K562 (cell line): ENCODE measurements around the gene KRT38. TPM values are rescaled to one million over a fixed set of nuclear protein-coding genes. Genes with fewer than 3 reads are reported as not detected.
A peak's percentile ranks its signal among the peaks of the same experiment; 100 is the strongest.

Experiments
- CBFA2T2 ChIP-seq: fragments of 450-650 bp; conservative IDR thresholded peaks from 2 replicates; pipeline ENCODE4 v1.6.1; 2017; ENCODE audit warnings: mild to moderate bottlenecking
- CCNT2 ChIP-seq: IDR thresholded peaks from 2 replicates; pipeline ENCODE4 v1.6.1; 2011; ENCODE audit warnings: borderline replicate concordance, low read depth, mild to moderate bottlenecking, moderate library complexity, mixed read lengths, low read length; ENCODE audit not compliant: insufficient read length; ENCODE audit errors: extremely low read depth
- GABPB2 ChIP-seq: fragments of 250-450 bp; sonication (Bioruptor Pico); conservative IDR thresholded peaks from 2 replicates; pipeline ENCODE4 v1.5.1; 2021; ENCODE audit warnings: mild to moderate bottlenecking
- HOXB6 ChIP-seq: fragments of 250-450 bp; sonication (Bioruptor Pico); IDR thresholded peaks from 2 replicates; pipeline ENCODE4 v1.5.1; 2022; ENCODE audit warnings: mild to moderate bottlenecking, borderline replicate concordance
- KLF10 ChIP-seq: fragments of 250-450 bp; sonication (Bioruptor Pico); IDR thresholded peaks from 2 replicates; pipeline ENCODE4 v1.6.1; 2021; ENCODE audit warnings: matching md5 sums
- RAD51 ChIP-seq: fragments of 450-650 bp; IDR thresholded peaks from 2 replicates; pipeline ENCODE4 v1.7.1; 2016; ENCODE audit warnings: low read depth, mild to moderate bottlenecking, borderline replicate concordance
- TAF9B ChIP-seq: fragments of 450-650 bp; IDR thresholded peaks from 2 replicates; pipeline ENCODE4 v1.6.1; 2018; ENCODE audit warnings: mild to moderate bottlenecking; ENCODE audit not compliant: partially characterized antibody
- USF2 ChIP-seq: sonication (generic); formaldehyde crosslinking; IDR thresholded peaks from 2 replicates; pipeline ENCODE4 v1.5.0; 2020; ENCODE audit warnings: missing genetic modification reagents
- ZBTB33 ChIP-seq: sonication (generic); formaldehyde crosslinking; IDR thresholded peaks from 2 replicates; pipeline ENCODE4 v1.8.1; 2023; ENCODE audit warnings: mild to moderate bottlenecking, missing genetic modification reagents
- ZBTB9 ChIP-seq: fragments of 450-650 bp; formaldehyde crosslinking; IDR thresholded peaks from 2 replicates; pipeline ENCODE4 v1.4.0; 2020; ENCODE audit warnings: mild to moderate bottlenecking, moderate library complexity
- ZNF668 ChIP-seq: fragments of 250-450 bp; sonication (Bioruptor Pico); IDR thresholded peaks from 2 replicates; pipeline ENCODE4 v1.8.0; 2022; ENCODE audit warnings: mild to moderate bottlenecking, inconsistent platforms
- polyA plus RNA-seq, 8 experiments: library from polyadenylated mRNA; depleted of rRNA in 4 of 8; stranded (reverse) in 5 of 8; unstranded in 3 of 8; fragments of >200 nt; fragmentation: Nextera tagmentation in 2 of 8; fragmentation: Illumina TruSeq in 1 of 8; extraction: Ambion mirVana in 2 of 8; extraction: Trizol in 1 of 8; gene quantifications; 2 replicates each; pipeline versions ENCODE4 v1.2.1 to v1.2.3, GENCODE V29; 2011 to 2014; ENCODE audit warnings: inconsistent platforms in 1 of 8, missing spikeins in 1 of 8
- total RNA-seq, 7 experiments: library from RNA; depleted of rRNA in 6 of 7; stranded (reverse); fragments of >200 nt in 6 of 7; fragmentation: Illumina TruSeq in 2 of 7; extraction: Trizol in 2 of 7; gene quantifications; 2 replicates each; pipeline versions ENCODE4 v1.2.1 to v1.2.3, GENCODE V29; 2011 to 2021; ENCODE audit warnings: low replicate concordance in 1 of 7
- TF ChIP-seq, protein P1 (sequence below): sonication (generic); formaldehyde crosslinking; IDR thresholded peaks from 2 replicates; pipeline ENCODE4 v1.8.1; 2023; ENCODE audit warnings: mild to moderate bottlenecking, missing genetic modification reagents
- TF ChIP-seq, protein P2 (sequence below): fragments of 450-650 bp; formaldehyde crosslinking; IDR thresholded peaks from 2 replicates; pipeline ENCODE4 v1.4.0; 2020; ENCODE audit warnings: mild to moderate bottlenecking, mixed read lengths
- TF ChIP-seq, protein P3 (sequence below): IDR thresholded peaks from 2 replicates; pipeline ENCODE4 v1.6.1; 2011; ENCODE audit warnings: borderline replicate concordance, low read depth, mild to moderate bottlenecking, moderate library complexity, low read length; ENCODE audit not compliant: insufficient read depth, poor library complexity, severe bottlenecking

The KRT38 gene
- total and polyA plus RNA-seq, 9 of the 15 experiments (the other 6 are each of a cell fraction or from before 2014, with no cell fraction given) = not detected

- TF ChIP-seq USF2 (CRISPR knock-in tag) (0 out of 2 replicates have a peak, but pooled peaks have one; percentile 20), GABPB2 (CRISPR knock-in tag) (no peak), ZNF668 (no peak), ZBTB33 (CRISPR knock-in tag) (no peak), CBFA2T2 (0 out of 2 replicates have a peak, but pooled peaks have one; percentile 5), RAD51 (peak; percentile 45; the same call in 1 of the 2 replicates), CCNT2 (no peak), KLF10 (no peak), ZBTB9 (CRISPR knock-in tag) (no peak), HOXB6 (no peak), TAF9B (no peak)
- TF ChIP-seq, protein P1, sequence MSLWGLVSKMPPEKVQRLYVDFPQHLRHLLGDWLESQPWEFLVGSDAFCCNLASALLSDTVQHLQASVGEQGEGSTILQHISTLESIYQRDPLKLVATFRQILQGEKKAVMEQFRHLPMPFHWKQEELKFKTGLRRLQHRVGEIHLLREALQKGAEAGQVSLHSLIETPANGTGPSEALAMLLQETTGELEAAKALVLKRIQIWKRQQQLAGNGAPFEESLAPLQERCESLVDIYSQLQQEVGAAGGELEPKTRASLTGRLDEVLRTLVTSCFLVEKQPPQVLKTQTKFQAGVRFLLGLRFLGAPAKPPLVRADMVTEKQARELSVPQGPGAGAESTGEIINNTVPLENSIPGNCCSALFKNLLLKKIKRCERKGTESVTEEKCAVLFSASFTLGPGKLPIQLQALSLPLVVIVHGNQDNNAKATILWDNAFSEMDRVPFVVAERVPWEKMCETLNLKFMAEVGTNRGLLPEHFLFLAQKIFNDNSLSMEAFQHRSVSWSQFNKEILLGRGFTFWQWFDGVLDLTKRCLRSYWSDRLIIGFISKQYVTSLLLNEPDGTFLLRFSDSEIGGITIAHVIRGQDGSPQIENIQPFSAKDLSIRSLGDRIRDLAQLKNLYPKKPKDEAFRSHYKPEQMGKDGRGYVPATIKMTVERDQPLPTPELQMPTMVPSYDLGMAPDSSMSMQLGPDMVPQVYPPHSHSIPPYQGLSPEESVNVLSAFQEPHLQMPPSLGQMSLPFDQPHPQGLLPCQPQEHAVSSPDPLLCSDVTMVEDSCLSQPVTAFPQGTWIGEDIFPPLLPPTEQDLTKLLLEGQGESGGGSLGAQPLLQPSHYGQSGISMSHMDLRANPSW (CRISPR knock-in tag) = no peak
- TF ChIP-seq, protein P2, sequence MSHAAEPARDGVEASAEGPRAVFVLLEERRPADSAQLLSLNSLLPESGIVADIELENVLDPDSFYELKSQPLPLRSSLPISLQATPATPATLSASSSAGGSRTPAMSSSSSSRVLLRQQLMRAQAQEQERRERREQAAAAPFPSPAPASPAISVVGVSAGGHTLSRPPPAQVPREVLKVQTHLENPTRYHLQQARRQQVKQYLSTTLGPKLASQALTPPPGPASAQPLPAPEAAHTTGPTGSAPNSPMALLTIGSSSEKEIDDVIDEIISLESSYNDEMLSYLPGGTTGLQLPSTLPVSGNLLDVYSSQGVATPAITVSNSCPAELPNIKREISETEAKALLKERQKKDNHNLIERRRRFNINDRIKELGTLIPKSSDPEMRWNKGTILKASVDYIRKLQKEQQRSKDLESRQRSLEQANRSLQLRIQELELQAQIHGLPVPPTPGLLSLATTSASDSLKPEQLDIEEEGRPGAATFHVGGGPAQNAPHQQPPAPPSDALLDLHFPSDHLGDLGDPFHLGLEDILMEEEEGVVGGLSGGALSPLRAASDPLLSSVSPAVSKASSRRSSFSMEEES (CRISPR knock-in tag) = peak; percentile 64
- TF ChIP-seq, protein P3, sequence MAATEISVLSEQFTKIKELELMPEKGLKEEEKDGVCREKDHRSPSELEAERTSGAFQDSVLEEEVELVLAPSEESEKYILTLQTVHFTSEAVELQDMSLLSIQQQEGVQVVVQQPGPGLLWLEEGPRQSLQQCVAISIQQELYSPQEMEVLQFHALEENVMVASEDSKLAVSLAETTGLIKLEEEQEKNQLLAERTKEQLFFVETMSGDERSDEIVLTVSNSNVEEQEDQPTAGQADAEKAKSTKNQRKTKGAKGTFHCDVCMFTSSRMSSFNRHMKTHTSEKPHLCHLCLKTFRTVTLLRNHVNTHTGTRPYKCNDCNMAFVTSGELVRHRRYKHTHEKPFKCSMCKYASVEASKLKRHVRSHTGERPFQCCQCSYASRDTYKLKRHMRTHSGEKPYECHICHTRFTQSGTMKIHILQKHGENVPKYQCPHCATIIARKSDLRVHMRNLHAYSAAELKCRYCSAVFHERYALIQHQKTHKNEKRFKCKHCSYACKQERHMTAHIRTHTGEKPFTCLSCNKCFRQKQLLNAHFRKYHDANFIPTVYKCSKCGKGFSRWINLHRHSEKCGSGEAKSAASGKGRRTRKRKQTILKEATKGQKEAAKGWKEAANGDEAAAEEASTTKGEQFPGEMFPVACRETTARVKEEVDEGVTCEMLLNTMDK = no peak
These were observed 36.4 kb upstream of the KRT38 start (continued) for GRCh38 chr17:41476866-41477815.
